ENCODE data around the gene FDXR. TPM values are rescaled to one million over a fixed set of nuclear protein-coding genes. Genes with fewer than 3 reads are reported as not detected.

The FDXR gene, protein sequence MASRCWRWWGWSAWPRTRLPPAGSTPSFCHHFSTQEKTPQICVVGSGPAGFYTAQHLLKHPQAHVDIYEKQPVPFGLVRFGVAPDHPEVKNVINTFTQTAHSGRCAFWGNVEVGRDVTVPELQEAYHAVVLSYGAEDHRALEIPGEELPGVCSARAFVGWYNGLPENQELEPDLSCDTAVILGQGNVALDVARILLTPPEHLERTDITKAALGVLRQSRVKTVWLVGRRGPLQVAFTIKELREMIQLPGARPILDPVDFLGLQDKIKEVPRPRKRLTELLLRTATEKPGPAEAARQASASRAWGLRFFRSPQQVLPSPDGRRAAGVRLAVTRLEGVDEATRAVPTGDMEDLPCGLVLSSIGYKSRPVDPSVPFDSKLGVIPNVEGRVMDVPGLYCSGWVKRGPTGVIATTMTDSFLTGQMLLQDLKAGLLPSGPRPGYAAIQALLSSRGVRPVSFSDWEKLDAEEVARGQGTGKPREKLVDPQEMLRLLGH
- 6.9 TPM for total RNA-seq (2013)
- polyA plus RNA-seq: 1 to 10 TPM; 2.5 to 7.3 (median 6.2) TPM
- polyA minus RNA-seq: 3.7 and 4.2 TPM in 2 replicates
- total RNA-seq: 0.58 to 3.6 (median 2.3) reads per million in 11 experiments

DNA sequence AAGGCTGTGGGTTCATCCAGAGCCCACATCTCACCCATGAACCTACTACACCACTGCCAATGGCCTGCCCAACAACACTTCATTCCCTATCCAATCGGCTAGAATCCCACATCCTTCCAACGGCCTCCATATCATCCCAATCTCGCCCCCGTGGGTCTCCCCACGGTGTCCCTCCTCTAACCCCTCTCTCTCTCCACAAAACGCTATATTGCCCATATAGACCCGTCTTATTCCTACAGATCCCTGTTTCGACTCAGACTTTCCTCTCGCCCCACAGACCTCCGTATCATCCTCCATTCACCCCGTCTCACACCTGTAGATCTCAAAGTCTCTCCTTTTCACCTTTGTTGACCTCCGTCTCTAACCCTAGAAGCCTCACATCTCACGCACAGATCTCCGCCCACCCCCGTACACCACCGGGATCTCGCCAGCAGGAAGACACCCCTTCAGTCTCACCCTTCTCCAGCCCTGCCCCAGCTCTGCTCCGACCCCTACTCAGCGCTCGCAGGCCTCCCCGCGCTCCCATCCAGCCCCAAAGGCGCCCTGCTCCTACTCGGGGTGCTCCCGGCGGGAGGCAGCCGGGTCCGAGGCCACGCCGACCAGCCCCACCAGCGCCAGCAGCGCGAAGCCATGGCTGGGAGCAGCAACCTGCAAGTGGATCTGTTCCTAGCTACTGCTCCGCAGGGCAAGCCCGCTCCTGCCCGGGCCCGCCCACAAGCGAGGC is at the start of gene FDXR:
TSS of gene FDXR (minus strand) at position 682 of the 724 bp plus-strand sequence. CDS start at position 632, 50 bp downstream.
- peak within 1 kb of the TSS; percentile 82 to 95 for H3K4me3 Mint-ChIP-seq
- Histone ChIP-seq H3K27me3 (ENCODE audit: control insufficient read depth in 2 of 2, insufficient read depth in 2 of 2, low read length in 2 of 2) (no peaks in the 10 kb centered on the region), H3K4me3 (replicated peaks in 1 of 3; ENCODE audit: low read depth in 2 of 3, low read length in 3 of 3) (peak within 1 kb of the TSS; percentile 71 to 88 (median 85)), H3K36me3 (replicated peaks in 1 of 2; ENCODE audit: control insufficient read depth in 1 of 2, insufficient read depth in 2 of 2, low read length in 2 of 2) (no peaks in the 10 kb centered on the region), H4K20me1 (ENCODE audit: insufficient read depth, low read length) (no peaks in the 10 kb centered on the region), H3K27ac (ENCODE audit: low read depth in 1 of 2, low read length in 2 of 2) (peak within 1 kb of the TSS; percentile 70 to 95), H3K4me1 (ENCODE audit: control insufficient read depth in 1 of 2, insufficient read depth in 2 of 2, low read length in 2 of 2) (peaks cover 18 to 22% of the 10 kb centered on the region in 2 donors), H3K4me2 (replicated peaks; ENCODE audit: extremely low read depth, low read length, poor library complexity, severe bottlenecking) (peak within 1 kb of the TSS; percentile 99), H3K9ac (ENCODE audit: insufficient read depth, low read length, poor library complexity, severe bottlenecking) (peak within 1 kb of the TSS; percentile 83), H3K9me3 (replicated peaks in 1 of 2; ENCODE audit: control insufficient read depth in 1 of 2, insufficient read depth in 1 of 2, low read length in 2 of 2) (no peaks in the 10 kb centered on the region), H3K79me2 (ENCODE audit: insufficient read depth, low read length) (no peaks in the 10 kb centered on the region), H2AFZ (ENCODE audit: insufficient read depth, low read depth, low read length, poor library complexity, severe bottlenecking) (peak within 1 kb of the TSS; percentile 93)
- H3K27ac Mint-ChIP-seq: peak within 1 kb of the TSS; percentile 86 to 98 (median 93)
- TF ChIP-seq, protein P1, sequence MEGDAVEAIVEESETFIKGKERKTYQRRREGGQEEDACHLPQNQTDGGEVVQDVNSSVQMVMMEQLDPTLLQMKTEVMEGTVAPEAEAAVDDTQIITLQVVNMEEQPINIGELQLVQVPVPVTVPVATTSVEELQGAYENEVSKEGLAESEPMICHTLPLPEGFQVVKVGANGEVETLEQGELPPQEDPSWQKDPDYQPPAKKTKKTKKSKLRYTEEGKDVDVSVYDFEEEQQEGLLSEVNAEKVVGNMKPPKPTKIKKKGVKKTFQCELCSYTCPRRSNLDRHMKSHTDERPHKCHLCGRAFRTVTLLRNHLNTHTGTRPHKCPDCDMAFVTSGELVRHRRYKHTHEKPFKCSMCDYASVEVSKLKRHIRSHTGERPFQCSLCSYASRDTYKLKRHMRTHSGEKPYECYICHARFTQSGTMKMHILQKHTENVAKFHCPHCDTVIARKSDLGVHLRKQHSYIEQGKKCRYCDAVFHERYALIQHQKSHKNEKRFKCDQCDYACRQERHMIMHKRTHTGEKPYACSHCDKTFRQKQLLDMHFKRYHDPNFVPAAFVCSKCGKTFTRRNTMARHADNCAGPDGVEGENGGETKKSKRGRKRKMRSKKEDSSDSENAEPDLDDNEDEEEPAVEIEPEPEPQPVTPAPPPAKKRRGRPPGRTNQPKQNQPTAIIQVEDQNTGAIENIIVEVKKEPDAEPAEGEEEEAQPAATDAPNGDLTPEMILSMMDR (IDR thresholded peaks at IDR 0.05): no peak
- peaks cover 8 to 9% of the 10 kb centered on the region in 2 donors for H3K36me3 Mint-ChIP-seq
- H3K27me3 Mint-ChIP-seq (ENCODE audit: low read depth in 3 of 3): peaks cover under 1 to 19% (median 5%) of the 10 kb centered on the region in 3 donors
- H3K9me3 Mint-ChIP-seq: no peaks in the 10 kb centered on the region
- no peak for DNase-seq
- intact Hi-C loops (cut with micrococcal nuclease): loop anchor here in 1 of 2 donors (10.0 kb wide), 1 partner anchor 792 kb away; the partner anchor contains the start of genes RECQL5 and SAP30BP
- WGBS (ENCODE audit: insufficient coverage): 10% methylated on average over 38 of the region's 38 CpGs
- H3K4me1 Mint-ChIP-seq: peaks cover 18% of the 10 kb centered on the region

DNA sequence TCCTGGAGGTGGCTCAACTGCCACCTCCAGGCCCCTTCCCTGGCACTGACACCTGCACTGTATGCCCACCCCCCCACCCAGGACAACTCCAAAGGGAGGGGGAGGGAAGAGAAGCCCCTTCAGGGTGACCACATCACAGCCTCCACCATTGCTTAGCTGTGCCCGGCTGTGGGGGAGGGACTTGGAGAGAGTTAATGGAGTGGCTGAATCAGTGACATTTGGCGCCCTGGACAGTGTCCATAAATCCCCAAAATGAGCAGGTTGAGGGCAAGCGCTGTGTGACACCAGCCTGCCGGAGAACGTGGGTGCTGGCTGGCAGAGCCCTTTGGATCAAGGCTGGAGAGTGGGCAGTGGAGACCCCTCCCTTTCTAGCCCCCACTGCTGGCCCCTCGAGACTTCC is 49.4 kb upstream of the FDXR start:
- peaks cover 27 to 61% of the 10 kb centered on the region in 2 donors for H3K27me3 ChIP-seq (ENCODE audit: control insufficient read depth in 2 of 2, insufficient read depth in 2 of 2, low read length in 2 of 2)
- H3K36me3 Mint-ChIP-seq: no peaks in the 10 kb centered on the region
- WGBS (ENCODE audit: insufficient coverage): 75% methylated on average over 4 of the region's 6 CpGs
- no peaks in the 10 kb centered on the region for H4K20me1 ChIP-seq (ENCODE audit: insufficient read depth, low read length)
- H3K36me3 ChIP-seq (replicated peaks in 1 of 2; ENCODE audit: control insufficient read depth in 1 of 2, insufficient read depth in 2 of 2, low read length in 2 of 2): no peaks in the 10 kb centered on the region
- H3K27ac ChIP-seq (ENCODE audit: low read depth in 1 of 2, low read length in 2 of 2): no peak overlapping the region
- H3K4me1 ChIP-seq (ENCODE audit: control insufficient read depth in 1 of 2, insufficient read depth in 2 of 2, low read length in 2 of 2): peaks cover 42 to 60% of the 10 kb centered on the region in 2 donors
- no peak overlapping the region for H3K27ac Mint-ChIP-seq
- H3K4me3 ChIP-seq (replicated peaks in 1 of 3; ENCODE audit: low read depth in 2 of 3, low read length in 3 of 3): no peak overlapping the region
- no peak overlapping the region for H3K4me2 ChIP-seq (replicated peaks; ENCODE audit: extremely low read depth, low read length, poor library complexity, severe bottlenecking)
- peaks cover 43% of the 10 kb centered on the region for H3K4me1 Mint-ChIP-seq
- TF ChIP-seq, protein P1 (IDR thresholded peaks at IDR 0.05): no peak
- H3K79me2 ChIP-seq (ENCODE audit: insufficient read depth, low read length): no peaks in the 10 kb centered on the region
- H3K9me3 ChIP-seq (replicated peaks in 1 of 2; ENCODE audit: control insufficient read depth in 1 of 2, insufficient read depth in 1 of 2, low read length in 2 of 2): peaks cover 0 to 7% of the 10 kb centered on the region in 2 donors
- intact Hi-C loops (cut with micrococcal nuclease): no loop called here
- no peak overlapping the region for H3K9ac ChIP-seq (ENCODE audit: insufficient read depth, low read length, poor library complexity, severe bottlenecking)
- H3K9me3 Mint-ChIP-seq: peaks cover 0 to 10% (median 0%) of the 10 kb centered on the region in 7 donors
- no peak for DNase-seq
- no peak overlapping the region for H2AFZ ChIP-seq (ENCODE audit: insufficient read depth, low read depth, low read length, poor library complexity, severe bottlenecking)
- H3K4me3 Mint-ChIP-seq: peak overlapping the region in 1 of 2 donors; percentile 56
- H3K27me3 Mint-ChIP-seq (ENCODE audit: low read depth in 3 of 3): peaks cover 61 to 76% (median 63%) of the 10 kb centered on the region in 3 donors
